Astrocyte of the spinal cord (primary cell): ENCODE measurements around the gene EN1.

ENCODE experiments used
- DNase-seq: peaks from one replicate; pipeline ENCODE4 v3.0.0; 2011; ENCODE audit warnings: low read depth, low spot score
- H3K4me3 ChIP-seq: 2 replicates; pipeline ENCODE4 v1.5.1; 2011; ENCODE audit warnings: low read depth, mild to moderate bottlenecking, low read length, moderate library complexity
- in situ Hi-C: cut with HindIII; loops from 2 replicates; pipeline ENCODE4 v1.10.0; 2017; ENCODE audit warnings: low sequenced_read_pairs
- TF ChIP-seq, protein P1 (sequence below): IDR thresholded peaks from 2 replicates; pipeline ENCODE4 v1.5.1; 2012; ENCODE audit warnings: low read depth, mild to moderate bottlenecking, low read length, inconsistent platforms

EN1 gene

DNA sequence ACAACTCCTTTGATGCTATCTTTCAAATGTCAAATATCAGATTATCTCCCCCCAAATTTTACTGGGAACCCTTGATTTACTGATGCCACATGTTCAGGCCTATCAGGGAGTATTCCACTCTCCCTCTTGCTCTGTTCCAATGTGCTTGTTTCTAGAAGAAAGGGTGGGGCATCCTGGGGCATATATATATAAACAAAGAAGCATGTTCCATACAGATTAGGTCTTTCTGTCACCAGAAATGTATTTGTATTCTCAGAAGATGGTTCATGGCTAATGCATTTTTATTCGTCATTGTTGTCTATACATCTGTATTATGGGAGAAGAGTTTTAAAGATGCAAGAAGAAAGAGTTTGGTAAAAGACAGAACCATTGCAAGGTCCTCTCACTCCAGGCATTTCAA, 24.9 kb downstream of the EN1 start:
- H3K4me3 ChIP-seq = no peak overlapping the region
- in situ Hi-C loops = no loop called here
- TF ChIP-seq, protein P1, sequence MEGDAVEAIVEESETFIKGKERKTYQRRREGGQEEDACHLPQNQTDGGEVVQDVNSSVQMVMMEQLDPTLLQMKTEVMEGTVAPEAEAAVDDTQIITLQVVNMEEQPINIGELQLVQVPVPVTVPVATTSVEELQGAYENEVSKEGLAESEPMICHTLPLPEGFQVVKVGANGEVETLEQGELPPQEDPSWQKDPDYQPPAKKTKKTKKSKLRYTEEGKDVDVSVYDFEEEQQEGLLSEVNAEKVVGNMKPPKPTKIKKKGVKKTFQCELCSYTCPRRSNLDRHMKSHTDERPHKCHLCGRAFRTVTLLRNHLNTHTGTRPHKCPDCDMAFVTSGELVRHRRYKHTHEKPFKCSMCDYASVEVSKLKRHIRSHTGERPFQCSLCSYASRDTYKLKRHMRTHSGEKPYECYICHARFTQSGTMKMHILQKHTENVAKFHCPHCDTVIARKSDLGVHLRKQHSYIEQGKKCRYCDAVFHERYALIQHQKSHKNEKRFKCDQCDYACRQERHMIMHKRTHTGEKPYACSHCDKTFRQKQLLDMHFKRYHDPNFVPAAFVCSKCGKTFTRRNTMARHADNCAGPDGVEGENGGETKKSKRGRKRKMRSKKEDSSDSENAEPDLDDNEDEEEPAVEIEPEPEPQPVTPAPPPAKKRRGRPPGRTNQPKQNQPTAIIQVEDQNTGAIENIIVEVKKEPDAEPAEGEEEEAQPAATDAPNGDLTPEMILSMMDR = no peak
- no peak for DNase-seq

DNA sequence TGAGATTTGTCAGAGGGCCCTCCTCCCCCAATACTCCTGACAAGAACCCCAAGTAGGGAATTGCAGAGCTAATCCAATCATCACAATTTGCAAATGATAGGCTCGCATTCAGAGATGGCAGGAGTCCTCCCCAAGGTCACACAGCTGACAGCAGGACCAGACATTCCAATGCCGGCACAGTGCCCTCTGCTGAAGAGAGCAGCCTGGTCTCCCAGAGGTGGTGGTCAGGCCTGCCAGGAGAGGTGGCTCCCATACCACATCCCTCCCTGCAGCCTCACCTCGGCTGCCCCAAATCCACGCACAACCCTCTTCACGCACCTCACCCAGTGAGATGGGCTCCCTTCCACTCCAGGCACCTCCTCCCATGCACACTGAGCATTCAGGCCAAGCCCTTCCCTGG, 25.4 kb downstream of the EN1 start:
- TF ChIP-seq, protein P1 = no peak
- no peak overlapping the region for H3K4me3 ChIP-seq
- DNase-seq = no peak
- in situ Hi-C loops = no loop called here

DNA sequence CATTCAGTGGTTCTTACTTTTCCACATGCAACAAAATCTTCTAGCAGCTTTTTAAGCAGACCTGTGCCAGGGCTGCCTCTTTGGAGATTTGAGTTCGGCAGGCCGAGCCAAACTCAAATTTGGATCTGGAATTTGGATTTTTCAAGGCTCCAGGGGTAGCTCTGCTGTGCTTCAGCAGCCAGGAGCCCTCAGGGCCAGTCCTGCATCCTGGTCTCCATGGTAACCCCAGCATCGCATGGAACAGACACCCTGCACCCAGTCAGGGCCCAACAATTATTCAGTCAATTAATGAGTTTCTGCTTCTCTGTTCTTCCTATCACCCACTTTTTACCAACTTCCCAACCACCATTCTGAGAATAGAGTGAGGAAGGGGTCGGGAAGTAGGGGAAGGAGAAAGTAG, 30.0 kb downstream of the EN1 start:
- DNase-seq = no peak
- in situ Hi-C loops = no loop called here
- TF ChIP-seq, protein P1 = no peak
- no peak overlapping the region for H3K4me3 ChIP-seq

DNA sequence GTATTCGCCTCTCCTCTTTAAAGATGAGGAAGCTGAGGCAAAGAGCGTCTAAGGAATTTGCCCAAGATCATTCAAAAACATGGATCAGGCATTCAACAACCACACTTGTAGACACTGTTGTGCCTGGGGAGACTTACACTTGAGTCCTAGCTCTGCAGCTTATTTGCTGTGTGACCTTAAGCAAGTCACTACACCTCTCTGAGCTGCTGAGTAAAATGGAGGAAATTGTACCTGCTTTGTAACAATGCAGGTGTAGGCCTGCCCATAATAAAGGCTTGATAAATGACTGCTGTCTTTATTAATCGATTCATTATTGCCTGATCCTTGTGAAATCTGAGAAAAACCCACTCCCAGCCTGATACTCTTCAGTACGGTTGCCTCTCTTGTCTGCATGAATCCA, 30.8 kb downstream of the EN1 start:
- H3K4me3 ChIP-seq = no peak overlapping the region
- in situ Hi-C loops = no loop called here
- TF ChIP-seq, protein P1 = no peak
- no peak for DNase-seq

DNA sequence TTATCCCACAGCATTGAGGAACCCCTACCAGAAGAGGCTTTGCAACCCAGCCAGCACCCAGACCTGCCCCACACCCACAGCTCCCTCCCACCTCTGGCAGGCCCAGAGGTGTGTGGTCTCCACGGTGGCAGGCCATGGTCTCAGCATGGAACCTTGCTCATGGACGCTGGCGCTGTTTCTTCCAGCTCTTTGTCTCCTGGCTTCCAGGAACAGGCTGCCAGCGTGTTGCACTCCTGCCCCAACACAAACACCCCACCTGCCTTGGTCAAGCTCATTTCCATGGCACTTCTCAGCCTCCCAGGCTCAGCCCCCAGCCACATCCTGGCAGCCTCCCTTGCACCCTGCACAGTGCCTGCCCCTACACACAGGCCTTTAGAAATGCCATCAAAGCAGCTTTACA, 31.7 kb downstream of the EN1 start:
- H3K4me3 ChIP-seq = no peak overlapping the region
- in situ Hi-C loops = no loop called here
- TF ChIP-seq, protein P1 = no peak
- no peak for DNase-seq

DNA sequence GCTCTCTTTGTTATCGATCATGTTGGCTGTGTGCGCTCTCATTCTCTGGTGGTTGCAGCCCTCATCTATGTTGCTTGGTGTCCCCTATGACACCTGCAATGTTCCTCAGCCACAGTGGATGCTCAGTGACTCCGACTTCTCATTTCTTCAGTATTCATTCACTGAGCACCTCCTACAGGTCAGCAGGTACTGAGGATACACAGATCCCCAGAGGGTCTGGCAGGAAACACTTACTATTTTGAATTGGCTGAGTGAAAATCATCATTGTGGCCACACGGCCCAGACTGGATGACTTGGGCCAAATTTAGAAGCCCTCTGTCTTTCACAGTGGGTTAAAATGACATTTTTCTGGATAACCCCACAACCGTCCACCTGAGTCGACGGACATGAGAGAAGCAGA, 32.1 kb downstream of the EN1 start:
- no peak for DNase-seq
- TF ChIP-seq, protein P1 = no peak
- in situ Hi-C loops = no loop called here
- no peak overlapping the region for H3K4me3 ChIP-seq

DNA sequence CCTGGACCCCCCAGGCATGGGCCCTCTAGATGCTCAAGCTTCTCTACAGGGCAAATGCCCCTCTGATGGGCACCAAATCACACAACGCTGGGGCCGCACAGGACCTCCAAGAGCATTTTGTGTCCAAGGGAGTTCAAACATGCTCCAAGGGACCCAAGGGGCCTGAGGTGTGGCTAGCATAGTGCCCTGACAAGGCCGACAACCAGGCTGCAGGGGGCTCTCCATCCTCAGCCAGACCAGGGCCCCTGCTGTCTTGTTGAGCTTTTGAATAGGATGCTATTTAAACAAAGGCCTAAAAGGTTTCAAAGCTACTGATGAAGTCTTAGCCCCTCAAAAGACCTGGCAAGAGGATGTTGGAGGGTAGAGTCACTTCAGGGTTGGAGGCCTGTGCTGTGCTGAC, 33.1 kb downstream of the EN1 start:
- TF ChIP-seq, protein P1 = no peak
- in situ Hi-C loops = no loop called here

More for the DNA sequence above, 33.1 kb downstream of the EN1 start:
- no peak for DNase-seq
- H3K4me3 ChIP-seq = no peak overlapping the region
